Measurements from ENCODE around the gene CHCHD3.
"Not testable (repeated sequence)": the region's sequence is repeated elsewhere in the genome, so short reads cannot be mapped to it uniquely, and the experiment has no call there.

The CHCHD3 gene

DNA sequence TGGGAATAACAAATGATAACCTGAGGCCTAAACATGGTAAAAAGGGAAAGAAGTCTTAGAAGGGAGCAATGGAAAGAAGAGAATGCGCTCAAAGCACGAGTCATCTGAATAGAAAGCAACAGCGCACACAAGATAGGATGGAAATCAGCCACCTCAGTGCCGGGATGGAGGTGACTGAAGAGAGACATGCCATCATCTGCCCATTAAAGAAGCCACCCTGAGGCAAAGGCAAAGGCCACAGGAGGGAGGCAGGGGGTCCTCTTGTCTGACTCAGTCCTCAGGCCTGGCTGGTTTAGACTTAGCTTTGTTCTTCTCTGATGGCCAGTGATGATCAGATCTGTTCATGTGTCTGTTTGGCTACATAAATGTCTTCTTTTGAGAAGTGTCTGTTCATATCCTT lies 180.6 kb downstream of the CHCHD3 start:
- DNase-seq (ENCODE audit: low read depth) = no peak

DNA sequence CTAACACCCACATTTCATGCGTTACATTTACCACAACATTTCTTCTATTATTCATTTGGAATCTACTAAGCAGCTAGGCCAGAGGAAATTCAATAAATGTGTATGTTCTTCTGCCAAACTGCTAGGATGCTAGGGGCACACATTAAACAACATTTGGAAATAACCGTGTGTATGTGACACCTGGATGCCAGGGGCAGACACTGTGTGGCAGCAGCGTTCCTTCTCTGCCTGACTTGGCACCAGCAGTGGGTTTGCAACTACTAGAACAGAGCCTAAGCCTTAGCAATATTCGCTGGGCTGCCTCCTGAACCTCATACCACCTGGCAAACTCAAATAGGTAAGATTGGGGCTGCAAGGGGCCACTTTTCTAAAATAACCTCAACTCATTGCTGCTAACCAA lies 182.1 kb downstream of the CHCHD3 start:
- no peak for DNase-seq (ENCODE audit: low read depth)

DNA sequence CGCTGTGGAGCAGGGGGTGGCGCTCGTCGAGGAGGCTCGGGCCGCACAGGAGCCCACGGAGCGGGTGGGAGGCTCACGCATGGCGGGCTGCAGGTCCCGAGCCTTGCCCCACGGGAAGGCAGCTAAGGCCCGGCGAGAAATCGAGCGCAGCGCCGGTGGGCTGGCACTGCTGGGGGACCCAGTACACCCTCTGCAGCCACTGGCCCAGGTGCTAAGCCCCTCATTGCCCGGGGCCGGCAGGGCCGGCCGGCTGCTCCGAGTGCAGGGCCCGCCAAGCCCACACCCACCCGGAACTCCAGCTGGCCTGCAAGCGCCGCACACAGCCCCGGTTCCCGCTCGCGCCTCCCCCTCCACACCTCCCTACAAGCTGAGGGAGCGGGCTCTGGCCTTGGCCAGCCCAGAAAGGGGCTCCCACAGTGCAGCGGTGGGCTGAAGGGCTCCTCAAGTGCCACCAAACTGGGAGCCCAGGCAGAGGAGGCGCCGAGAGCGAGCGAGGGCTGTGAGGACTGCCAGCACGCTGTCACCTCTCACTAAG lies 183.2 kb downstream of the CHCHD3 start:
- not testable (repeated sequence) for DNase-seq (ENCODE audit: low read depth)

DNA sequence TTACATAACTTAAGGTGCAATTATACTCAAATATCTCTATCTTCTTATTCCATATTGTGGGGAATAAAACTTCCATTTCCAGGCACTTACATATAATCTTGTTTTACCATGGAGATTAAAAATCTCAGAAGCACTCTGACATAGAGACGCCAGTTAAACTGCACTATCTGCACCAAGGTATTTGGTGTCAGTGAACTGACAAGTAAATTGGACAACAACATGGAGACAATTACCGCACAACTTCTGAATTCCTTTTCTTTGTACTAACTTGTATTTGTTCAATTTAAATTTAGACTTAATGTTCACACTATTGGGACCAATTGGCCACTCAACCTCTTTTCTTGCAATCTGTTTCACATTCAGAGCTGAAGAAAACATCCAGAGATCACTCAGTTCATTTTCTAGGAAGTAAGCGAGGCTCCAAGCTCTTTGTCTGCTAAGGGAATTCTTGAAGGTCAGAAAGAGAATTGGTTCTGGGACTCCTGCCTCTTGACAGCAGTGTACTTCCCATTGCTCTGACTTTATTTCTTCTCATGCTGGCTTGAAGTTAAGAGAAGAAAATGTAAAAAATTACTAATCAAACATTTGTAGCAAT lies 184.7 kb downstream of the CHCHD3 start:
- DNase-seq (ENCODE audit: low read depth) = no peak

DNA sequence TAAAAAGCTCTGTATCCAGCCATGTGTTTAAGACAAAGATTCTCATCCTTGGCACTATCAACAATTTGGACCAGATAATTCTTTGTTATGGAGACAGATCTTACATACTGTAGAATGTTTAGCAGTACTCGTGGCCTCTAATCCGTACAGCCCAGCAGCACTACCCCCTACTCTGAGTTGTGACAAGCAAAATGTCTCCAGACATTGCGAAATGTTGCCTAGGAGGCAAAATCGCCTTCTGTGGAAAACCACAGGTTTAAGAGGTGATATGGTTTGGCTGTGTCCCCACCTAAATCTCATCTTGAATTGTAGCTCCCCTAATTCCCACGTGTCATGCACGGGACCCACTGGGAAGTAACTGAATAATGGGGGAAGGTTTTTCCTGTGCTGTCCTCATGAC lies 186.7 kb downstream of the CHCHD3 start:
- no peak for DNase-seq (ENCODE audit: low read depth)

DNA sequence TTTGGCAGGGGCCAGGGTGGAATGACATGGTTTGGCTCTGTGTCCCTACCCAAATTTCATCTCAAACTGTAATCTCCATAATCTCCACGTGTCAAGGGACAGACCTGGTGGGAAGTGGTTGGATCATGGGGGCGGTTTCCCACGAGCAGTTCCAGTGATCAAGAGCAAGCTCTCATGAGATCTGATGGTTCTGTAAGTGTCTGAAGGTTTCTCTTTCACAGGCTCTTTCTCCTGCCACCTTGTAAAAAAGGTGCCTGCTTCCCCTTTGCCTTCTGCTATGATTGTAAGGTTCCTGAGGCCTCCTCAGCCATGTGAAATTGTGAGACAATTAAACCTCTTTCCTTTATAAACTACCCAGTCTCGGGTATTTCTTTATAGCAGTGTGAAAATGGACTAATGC lies 188.3 kb downstream of the CHCHD3 start:
- no peak for DNase-seq (ENCODE audit: low read depth)

DNA sequence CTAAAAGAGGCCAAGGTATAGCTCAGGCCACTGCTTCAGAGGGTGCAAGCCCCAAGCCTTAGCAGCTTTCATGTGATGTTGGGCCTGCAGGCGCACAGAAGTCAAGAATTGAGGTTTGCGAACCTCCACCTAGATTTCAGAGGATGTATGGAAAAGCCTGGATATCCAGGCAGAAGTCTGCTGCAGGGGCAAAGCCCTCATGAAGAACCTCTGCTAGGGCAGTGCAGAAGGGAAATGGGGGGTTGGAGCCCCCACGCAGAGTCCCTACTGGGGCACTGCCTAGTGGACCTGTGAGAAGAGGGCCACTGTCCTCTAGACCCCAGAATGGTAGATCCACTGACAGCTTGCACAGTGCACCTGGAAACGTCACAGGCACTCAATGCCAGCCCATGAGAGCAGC lies 189.1 kb downstream of the CHCHD3 start:
- not testable (repeated sequence) for DNase-seq (ENCODE audit: low read depth)

DNA sequence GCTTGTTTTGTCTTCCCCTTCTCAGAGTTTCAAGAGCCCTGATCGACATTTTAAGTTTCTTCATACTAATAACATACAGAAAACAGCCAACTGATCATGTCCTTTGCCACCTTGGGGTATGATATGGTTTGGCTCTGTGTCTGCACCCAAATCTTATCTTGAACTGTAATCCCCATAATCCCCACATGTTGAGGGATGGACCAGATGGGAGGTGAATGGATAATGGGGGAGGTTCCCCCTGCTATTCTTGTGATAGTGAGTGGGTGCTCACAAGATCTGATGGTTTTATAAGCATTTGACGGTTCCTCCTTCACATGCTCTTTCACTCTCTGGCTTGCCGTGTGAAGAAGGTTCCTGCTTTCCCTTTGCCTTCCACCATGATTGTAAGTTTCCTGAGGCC lies 190.3 kb downstream of the CHCHD3 start:
- no peak for DNase-seq (ENCODE audit: low read depth)

DNA sequence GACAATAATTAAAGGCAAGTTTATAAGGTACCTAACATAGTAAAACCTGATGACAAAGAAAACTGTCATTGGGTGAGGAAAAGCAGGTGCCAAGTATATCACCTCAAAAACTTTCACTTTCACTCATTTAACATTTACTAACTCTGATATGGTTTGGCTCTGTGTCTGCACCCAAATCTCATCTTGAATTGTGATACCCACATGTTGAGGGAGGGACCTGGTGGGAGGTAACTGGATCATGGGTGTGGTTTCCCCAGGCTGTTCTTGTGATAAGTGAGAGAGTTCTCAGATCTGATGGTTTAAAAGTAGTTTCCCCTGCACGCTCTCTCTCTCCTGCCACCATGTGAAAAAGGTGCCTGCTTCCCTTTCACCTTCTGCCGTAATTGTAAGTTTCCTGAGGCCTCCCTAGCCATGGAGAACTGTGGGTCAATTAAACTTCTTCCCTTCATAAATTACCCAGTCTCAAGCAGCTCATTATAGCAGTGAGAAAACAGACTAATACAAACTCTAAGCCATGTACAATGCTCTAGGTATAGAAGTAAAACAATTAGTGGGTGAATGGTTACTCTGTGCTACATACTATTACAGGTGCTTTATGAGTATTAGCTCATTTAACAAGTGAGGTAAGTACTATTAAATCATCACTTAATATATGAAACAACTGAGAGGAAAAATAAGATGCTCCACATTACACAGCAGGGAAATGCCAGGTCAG lies 199.0 kb downstream of the CHCHD3 start:
- DNase-seq (ENCODE audit: low read depth) = no peak

DNA sequence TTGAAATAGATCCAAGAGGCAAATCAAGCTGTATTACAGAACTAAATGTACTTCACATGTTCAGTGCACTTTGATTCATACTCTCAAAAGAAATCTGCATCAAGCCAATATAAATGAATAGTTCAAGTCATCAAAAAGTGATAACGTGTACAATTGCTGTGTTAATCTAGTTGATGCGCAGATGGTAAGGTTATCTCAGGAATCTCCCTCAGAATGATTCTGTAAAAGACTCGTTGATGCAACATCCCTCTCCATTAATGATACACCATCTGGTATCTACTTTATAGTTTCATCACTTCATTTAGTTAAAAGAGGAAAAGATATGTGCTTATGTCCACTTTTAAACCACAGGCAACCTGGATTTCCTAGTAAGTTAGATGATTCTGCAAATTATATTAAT lies 200.6 kb downstream of the CHCHD3 start:
- no peak for DNase-seq (ENCODE audit: low read depth)

DNA sequence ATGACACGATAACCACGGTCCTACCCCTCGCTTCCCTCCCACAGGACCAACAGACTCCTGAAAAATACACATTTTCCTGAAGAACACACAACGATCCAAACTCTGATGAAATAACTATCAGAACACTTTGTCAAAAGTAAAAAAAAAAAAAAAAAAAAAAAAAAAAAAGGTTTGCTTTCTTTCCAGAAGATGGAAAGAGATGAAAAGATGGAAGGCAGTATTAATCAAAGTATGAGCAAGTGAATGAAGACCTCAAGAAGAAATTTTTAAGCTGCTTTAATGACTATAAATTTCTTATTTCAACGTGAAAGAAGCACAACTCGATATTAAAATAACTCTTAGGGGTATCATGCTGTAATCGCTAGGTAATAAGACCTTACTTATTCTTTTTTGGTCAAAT lies 202.3 kb downstream of the CHCHD3 start:
- DNase-seq (ENCODE audit: low read depth) = no peak

DNA sequence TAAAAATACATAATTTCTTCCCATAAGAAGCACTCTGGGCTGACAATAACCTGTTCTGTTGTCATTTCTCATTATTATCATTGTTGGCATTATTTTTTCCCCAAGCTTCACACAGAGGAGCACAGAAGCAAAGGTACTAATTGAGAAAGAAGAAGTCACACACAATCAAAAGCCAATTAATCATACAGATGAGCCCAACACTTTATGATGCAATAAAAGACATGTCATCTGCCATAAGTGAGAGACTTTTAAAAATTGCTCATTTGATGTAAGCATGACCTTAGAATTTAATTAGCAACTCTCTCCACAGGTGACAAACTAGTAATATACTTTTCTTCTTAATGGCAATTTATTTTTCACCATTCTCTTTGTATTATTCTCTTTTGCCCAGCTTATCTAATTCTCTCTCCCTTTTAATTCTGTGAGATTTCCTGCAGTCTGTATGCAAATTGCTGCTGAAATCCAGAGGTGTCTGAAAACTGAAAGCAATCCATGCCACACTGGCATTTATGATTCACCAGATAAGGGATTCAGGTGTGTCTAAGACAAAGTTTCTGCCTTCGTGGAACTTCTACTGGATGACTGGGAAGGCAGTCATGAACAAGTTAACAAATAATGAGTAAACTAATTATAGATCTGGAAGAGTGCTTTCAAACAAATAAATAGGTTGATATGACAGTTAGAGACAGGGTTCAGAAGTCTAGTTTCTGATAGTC lies 203.5 kb downstream of the CHCHD3 start:
- no peak for DNase-seq (ENCODE audit: low read depth)

DNA sequence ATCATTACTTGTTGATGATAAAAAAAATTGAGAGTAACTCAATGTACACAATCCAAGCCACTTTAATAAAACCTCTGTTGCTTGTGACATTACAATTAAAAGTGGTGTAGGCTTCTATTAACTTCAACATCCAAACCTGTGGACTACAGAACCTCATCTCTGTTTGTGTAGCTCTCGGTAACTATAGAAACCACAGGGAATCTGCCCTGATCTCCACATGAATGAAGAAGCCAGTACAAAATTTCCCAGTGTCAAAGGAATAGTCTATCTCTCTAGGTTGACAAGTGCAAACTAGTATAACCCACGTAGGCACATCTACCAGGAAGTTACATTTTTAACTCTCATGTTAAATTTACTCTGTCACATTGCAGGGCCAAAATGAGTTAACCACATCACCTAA lies 204.3 kb downstream of the CHCHD3 start:
- no peak for DNase-seq (ENCODE audit: low read depth)

DNA sequence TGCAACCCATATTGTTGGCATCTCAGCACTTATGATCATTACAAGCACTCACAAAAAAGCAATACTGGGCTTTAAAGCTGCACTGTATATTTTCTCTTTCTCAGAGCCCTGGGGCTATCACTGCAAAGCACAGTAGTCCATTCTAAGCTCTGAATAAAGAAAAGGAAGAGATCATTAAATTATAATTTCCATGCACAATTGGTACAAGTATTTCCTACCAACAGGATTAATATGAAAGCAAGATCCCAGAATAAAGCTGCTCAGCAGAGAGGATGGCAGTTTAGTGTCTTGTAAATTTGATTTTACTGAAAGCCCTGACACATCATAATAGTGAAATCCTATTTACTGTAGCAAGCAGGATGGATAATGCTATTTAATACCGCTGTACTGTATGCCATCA lies 205.3 kb downstream of the CHCHD3 start:
- DNase-seq (ENCODE audit: low read depth) = no peak

DNA sequence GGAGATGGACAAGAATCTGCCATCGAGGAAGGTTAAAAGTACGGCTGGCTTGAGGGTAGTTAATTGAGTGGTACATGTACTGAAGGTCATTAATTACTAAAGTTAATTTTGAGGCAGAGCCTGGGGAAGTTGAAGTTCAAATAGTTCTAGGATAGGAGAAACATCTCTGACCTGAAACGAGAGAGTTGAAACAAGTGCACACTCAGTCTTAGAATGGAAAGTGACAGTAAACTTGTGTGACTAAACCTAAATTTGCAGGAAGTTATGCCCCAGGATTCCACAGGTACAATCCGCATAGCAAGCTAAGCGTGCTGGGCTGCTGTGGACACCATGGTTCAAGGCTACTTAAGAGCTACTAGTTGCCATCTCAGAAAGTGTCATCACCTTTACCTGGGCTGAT lies 209.9 kb downstream of the CHCHD3 start:
- DNase-seq (ENCODE audit: low read depth) = no peak

DNA sequence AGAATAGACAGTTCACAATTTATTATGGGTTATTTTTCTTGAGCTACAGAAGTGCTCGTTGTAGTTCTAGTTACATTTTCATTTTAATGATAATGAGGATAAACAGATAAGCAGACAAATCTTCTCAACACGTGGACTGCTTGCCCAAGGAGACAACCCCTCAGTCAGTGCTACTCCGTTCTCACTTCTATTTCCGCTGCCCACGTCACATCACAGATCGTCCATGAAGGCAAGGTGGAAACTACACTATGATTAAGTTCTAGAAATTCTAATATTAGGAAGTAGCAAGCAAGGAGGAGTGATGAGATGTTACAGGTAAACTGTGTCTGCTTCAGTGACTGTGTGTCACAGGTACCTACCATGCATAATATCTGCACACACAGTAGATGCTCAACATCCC lies 210.5 kb downstream of the CHCHD3 start:
- no peak for DNase-seq (ENCODE audit: low read depth)

DNA sequence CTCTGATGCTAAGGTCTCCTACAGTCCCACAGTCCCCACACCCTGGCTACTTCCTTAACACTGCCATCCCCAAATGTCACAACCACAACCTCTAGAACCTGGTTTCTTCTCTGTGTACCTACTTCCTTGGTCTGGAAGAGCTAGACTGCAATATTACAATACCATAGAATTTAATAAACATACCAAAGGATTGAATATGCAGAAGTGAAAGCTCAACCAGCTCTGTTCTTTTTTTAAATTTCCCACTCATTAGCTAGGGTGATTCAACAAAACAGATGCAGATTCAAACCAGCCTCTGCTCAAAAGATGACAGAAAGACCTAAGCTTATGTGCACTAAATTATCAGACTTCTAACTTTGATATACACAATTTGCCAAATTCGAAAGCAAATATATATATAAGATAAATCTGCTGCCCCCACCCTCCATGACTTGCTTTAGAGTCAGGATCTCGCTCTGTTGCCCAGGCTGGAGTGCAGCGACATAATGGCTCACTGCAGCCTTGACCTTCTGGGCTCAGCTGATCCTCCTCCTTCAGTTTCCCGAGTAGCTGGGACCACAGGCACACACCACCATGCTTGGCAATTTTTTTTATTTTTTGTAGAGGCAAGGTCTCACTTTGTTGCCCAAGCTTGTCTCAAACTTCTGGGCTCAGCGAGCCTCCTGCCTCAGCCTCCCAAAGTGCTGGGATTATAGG lies 212.6 kb downstream of the CHCHD3 start:
- DNase-seq (ENCODE audit: low read depth) = no peak

DNA sequence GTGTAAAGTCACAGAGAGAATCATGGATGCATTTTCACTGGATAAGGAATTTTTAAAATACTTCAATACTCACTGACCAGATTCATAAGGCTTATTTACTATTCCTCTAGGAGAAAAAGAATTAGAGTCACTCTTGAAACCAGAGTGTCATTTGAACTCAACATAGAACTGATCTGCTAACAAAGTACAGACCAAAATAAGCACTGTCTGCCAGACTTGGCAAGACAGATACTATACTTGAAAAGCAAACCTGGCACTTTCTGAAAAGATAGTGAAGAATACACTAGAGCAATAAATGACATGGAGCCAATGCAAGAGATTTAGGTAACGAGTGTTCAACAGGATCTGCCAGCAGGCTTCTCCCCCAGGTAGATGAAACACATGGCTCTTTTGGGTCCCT lies 215.3 kb downstream of the CHCHD3 start:
- DNase-seq (ENCODE audit: low read depth) = no peak

DNA sequence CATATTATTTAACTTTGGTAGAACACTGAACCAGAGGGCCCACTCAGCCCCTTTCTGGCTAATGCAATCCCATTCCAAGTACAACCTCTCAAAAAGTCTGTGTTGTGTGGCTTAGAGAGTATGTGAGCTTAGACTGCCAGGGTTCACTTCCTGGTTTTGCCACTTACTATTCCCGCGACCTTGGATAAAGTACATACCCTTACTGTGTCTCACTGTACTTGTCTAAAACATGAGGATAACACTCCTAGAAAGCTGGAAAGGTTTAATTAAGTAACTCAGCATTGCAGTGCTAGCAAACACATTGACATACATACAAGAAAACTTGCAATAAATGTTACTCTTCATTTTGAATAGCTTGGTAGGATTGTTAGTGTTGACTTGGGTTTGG lies 215.8 kb downstream of the CHCHD3 start:
- DNase-seq (ENCODE audit: low read depth) = no peak

DNA sequence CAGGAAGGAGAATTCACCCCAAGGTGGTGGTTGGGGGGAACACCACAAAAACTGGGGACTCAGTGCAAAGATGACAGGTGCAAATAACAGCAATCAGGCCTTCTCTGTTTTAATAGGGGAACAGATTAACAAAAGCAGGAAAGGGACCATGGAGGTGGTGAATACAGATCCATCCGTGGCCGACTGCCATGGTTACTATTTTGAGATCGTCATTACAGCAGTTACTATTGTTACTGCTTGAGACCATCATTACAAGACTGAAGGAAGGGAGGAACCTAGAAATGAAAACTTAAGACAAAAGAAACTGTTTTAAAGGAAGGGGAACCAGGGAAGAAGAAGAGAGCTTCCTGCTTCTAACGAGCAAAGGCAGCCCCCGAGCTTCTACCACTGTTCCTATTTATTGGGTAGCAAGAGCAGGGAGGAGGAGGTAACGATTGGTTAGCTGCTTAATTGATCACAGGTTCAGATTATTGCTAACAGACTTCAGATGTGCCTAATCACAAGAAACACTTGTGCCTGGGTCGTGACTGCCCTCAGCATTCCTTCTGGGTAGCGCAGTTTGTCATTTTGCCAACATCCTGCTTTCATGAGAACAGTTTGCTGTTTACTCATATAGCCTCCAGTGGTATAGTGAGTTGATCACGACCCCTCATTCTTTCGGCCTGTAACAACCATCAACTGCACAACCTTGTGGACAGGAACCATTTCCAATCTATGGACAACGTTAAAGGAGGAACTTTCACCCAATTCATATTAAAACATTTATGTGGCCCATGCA lies 216.3 kb downstream of the CHCHD3 start:
- DNase-seq (ENCODE audit: low read depth) = no peak

DNA sequence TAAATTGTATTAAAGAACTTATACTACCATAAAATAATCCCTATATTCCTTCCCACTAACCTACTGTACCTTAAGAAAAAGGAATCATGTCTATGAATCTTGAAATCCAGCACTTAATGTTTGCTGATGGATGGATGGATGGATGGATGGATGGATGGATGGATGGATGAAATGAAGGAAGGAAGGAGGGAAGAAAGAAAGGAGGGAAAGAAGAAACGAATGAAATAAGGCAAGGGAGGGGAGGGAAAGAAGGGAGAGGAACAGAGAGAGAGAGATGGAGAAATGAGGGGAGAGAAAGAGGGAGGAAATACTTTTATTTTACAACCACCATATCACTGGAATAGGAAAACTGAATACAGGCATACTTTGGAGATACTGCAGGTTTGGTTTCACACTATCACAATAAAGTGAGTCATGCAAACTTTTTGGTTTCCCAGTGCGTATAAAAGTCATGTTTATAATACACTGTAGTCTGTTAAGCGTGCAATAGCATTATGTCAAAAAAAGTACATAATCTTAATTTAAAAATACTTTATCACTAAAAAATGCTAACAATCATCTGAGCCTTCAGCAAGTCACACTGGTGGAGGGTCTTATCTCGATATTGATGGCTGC lies 219.8 kb downstream of the CHCHD3 start:
- no peak for DNase-seq (ENCODE audit: low read depth)
